Measurements from ENCODE around the gene IL20. TPM values are rescaled to one million over a fixed set of nuclear protein-coding genes. Genes with fewer than 3 reads are reported as not detected.

The IL20 gene
- total and polyA plus RNA-seq, 2 of the 13 experiments (the other 11 are each of a cell fraction or from before 2014, with no cell fraction given), result 0.05 TPM; not detected in 1

DNA sequence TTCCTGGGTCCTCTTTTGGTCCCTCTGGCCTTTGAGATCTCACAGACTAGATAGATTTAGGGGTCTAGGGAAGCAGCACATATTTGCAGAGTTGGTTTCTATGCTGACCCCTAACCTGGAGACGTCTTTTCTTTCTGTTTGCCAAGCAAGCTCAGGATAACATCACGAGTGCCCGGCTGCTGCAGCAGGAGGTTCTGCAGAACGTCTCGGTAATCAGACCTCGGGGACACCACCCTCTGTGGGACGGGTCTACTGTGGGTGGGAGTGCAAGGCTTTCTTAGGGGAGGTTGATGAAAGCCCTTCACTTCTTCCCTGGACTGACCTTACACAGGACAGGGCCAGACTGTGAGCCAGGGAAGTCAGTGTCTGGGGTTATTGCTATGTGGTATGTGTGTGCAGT is 34.7 kb downstream of the IL20 start:
- DNase-seq (ENCODE audit: low spot score) (no peak), ATAC-seq (no peak), FAIRE-seq (no peak)
- Histone ChIP-seq H3K36me3 (replicated peaks in 1 of 2; ENCODE audit: control insufficient read depth in 1 of 2, insufficient read depth in 2 of 2, low read length in 2 of 2) (no peaks in the 10 kb centered on the region), H4K20me1 (ENCODE audit: insufficient read depth, low read length) (no peaks in the 10 kb centered on the region), H3K9ac (ENCODE audit: insufficient read depth, low read depth, low read length) (no peak overlapping the region), H3K27me3 (ENCODE audit: control insufficient read depth in 1 of 2, insufficient read depth in 2 of 2, low read length in 2 of 2) (peaks cover 0 to 27% of the 10 kb centered on the region in 2 experiments; a peak in 3 of 5 replicates), H3K4me3 (replicated peaks in 1 of 3; ENCODE audit: insufficient read depth in 1 of 3, low read depth in 2 of 3, low read length in 3 of 3) (no peak overlapping the region), H3K9me3 (ENCODE audit: low read length) (no peaks in the 10 kb centered on the region), H2AFZ (ENCODE audit: low read length) (no peak overlapping the region), H3K79me2 (ENCODE audit: insufficient read depth, low read length) (no peaks in the 10 kb centered on the region), H3K4me2 (ENCODE audit: low read depth, low read length) (no peak overlapping the region), H3K27ac (ENCODE audit: extremely low read length, insufficient read depth, low read length) (no peak overlapping the region), H3K4me1 (ENCODE audit: insufficient read depth, low read length) (no peaks in the 10 kb centered on the region)
- TF ChIP-seq GABPA (IDR thresholded peaks at IDR 0.05; ENCODE audit: low read depth, low read length), result no peak
- no peak for TF ChIP-seq GABPA (CRISPR knock-in tag; IDR thresholded peaks at IDR 0.05; ENCODE audit: low read depth)
- TF ChIP-seq SIN3B (IDR thresholded peaks at IDR 0.05; ENCODE audit: low read length), result no peak
- no peak for TF ChIP-seq ZBTB46 (CRISPR knock-in tag; IDR thresholded peaks at IDR 0.05; ENCODE audit: borderline replicate concordance)
- TF ChIP-seq RXRA (CRISPR knock-in tag; IDR thresholded peaks at IDR 0.05), result no peak
- TF ChIP-seq ZNF256 (CRISPR knock-in tag; conservative IDR thresholded peaks at IDR 0.05), result no peak
- TF ChIP-seq HNRNPK (IDR thresholded peaks at IDR 0.05; ENCODE audit: low read depth, low read length, poor library complexity, severe bottlenecking), result no peak
- no peak for TF ChIP-seq ZNF616 (CRISPR knock-in tag; IDR thresholded peaks at IDR 0.05; ENCODE audit: low read depth)
- no peak for TF ChIP-seq CENPT (CRISPR knock-in tag; IDR thresholded peaks at IDR 0.05; ENCODE audit: low read depth)
- no peak for TF ChIP-seq ZNF713 (CRISPR knock-in tag; IDR thresholded peaks at IDR 0.05)
- TF ChIP-seq ZNF124 (CRISPR knock-in tag; IDR thresholded peaks at IDR 0.05), result no peak
- TF ChIP-seq ZNF33B (CRISPR knock-in tag; IDR thresholded peaks at IDR 0.05), result no peak
- no peak for TF ChIP-seq PHF20 (CRISPR knock-in tag; IDR thresholded peaks at IDR 0.05)
- TF ChIP-seq TCF7 (IDR thresholded peaks at IDR 0.05; ENCODE audit: low read depth), result no peak
- TF ChIP-seq FIP1L1 (IDR thresholded peaks at IDR 0.05; ENCODE audit: borderline replicate concordance, insufficient read depth, low read depth, low read length), result no peak
- TF ChIP-seq ERF (CRISPR knock-in tag; IDR thresholded peaks at IDR 0.05), result no peak
- ChIA-PET CTCF (ENCODE audit: low intra/inter-chr PET ratio, low total read pairs) (no interaction called here), POLR2A (no interaction called here)
- 0% methylated on average over 3 of the region's 7 CpGs for WGBS (ENCODE audit: low lambda C conversion rate)
- intact Hi-C loops (cut with micrococcal nuclease; ENCODE audit: unreplicated experiment) (no loop called here), in situ Hi-C loops (cut with HindIII; ENCODE audit: extremely low pct_ligation_motif_present, low pct_unique_long_range_greater_than_20kb) (loop anchor here (25.0 kb wide), 1 partner anchor 263 kb away; the partner anchor contains the start of gene DYRK3)
- BruUV-seq (replicated peaks), result no TSS peak
